ENCODE data around the gene HLA-DPA1. TPM values are rescaled to one million over a fixed set of nuclear protein-coding genes. Genes with fewer than 3 reads are reported as not detected.

The HLA-DPA1 gene
- total and polyA plus RNA-seq, 7 donors, result 29.9 to 210 (median 51.0) TPM

GRCh38 chr6:33024521-33024920 lies 48.9 kb downstream of the HLA-DPA1 start:
- Histone ChIP-seq H3K4me3 (no peak overlapping the region), H3K27me3 (no peaks in the 10 kb centered on the region), H3K4me1 (peaks cover 0 to 5% (median 3%) of the 10 kb centered on the region in 4 donors), H3K36me3 (no peaks in the 10 kb centered on the region), H3K27ac (no peak overlapping the region), H3K9me3 (no peaks in the 10 kb centered on the region)
- intact Hi-C loops (cut with DNase I), result no loop called here
- no peak for DNase-seq
- TF ChIP-seq EP300 (IDR thresholded peaks at IDR 0.05) (no peak), POLR2AphosphoS5 (IDR thresholded peaks at IDR 0.05) (no peak)
- TF ChIP-seq, protein P1, sequence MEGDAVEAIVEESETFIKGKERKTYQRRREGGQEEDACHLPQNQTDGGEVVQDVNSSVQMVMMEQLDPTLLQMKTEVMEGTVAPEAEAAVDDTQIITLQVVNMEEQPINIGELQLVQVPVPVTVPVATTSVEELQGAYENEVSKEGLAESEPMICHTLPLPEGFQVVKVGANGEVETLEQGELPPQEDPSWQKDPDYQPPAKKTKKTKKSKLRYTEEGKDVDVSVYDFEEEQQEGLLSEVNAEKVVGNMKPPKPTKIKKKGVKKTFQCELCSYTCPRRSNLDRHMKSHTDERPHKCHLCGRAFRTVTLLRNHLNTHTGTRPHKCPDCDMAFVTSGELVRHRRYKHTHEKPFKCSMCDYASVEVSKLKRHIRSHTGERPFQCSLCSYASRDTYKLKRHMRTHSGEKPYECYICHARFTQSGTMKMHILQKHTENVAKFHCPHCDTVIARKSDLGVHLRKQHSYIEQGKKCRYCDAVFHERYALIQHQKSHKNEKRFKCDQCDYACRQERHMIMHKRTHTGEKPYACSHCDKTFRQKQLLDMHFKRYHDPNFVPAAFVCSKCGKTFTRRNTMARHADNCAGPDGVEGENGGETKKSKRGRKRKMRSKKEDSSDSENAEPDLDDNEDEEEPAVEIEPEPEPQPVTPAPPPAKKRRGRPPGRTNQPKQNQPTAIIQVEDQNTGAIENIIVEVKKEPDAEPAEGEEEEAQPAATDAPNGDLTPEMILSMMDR (IDR thresholded peaks at IDR 0.05), result no peak

DNA sequence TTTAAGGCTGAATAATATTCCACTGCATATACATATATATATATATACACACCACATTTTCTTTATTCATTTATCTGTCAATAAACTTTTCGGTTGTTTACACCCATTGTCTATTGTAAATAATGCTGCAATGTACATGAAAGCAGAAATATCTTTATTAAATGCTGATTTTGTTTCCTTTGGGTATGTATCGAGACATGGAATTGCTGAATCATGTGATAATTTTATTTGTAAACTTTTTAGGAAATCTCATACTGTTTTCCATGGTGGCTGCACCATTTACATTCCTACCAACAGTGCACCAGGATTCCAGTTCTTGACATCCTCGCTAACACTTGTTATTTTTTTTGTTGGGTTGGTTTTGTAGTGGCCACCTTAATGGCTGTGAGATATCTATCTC lies 49.9 kb downstream of the HLA-DPA1 start:
- DNase-seq, result no peak
- Histone ChIP-seq H3K4me3 (no peak overlapping the region), H3K4me1 (peaks cover 0 to 13% (median 10%) of the 10 kb centered on the region in 4 donors), H3K36me3 (no peaks in the 10 kb centered on the region), H3K9me3 (no peaks in the 10 kb centered on the region), H3K27ac (no peak overlapping the region), H3K27me3 (no peaks in the 10 kb centered on the region)
- 61 to 64% methylated on average over 3 of the region's 3 CpGs for WGBS, 2 donors
- TF ChIP-seq, protein P1 (IDR thresholded peaks at IDR 0.05), result no peak
- no peak for TF ChIP-seq EP300 (IDR thresholded peaks at IDR 0.05)
- TF ChIP-seq POLR2A (IDR thresholded peaks at IDR 0.05), result no peak
- no peak for TF ChIP-seq POLR2AphosphoS5 (IDR thresholded peaks at IDR 0.05)
- intact Hi-C loops (cut with DNase I), result no loop called here

DNA sequence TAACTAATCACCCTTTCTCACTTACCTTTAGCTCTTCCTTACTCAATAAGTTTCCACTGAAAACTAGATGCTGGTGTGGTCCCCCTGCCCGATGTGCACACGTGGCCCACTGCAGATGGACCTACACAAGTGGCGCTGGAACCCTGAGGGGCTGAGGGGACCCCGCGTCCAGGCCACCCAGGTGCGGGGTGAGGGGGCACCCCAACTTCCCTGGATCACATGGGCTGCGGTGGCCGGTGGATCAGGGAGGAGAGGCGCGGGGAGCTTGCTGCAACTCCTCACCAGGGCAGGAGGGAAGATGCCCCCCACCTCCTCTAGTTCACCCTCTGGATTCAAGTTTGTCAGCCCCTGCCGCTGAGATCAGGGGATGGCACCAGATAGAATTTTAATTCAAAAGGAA lies 51.5 kb downstream of the HLA-DPA1 start:
- intact Hi-C loops (cut with DNase I), result no loop called here

GRCh38 chr6:33019372-33019771 lies 54.1 kb downstream of the HLA-DPA1 start:
- Histone ChIP-seq H3K27ac (peak overlapping the region; percentile 69 to 78 (median 73)), H3K36me3 (no peaks in the 10 kb centered on the region), H3K27me3 (peaks cover 0 to 2% (median 0%) of the 10 kb centered on the region in 3 donors), H3K9me3 (no peaks in the 10 kb centered on the region), H3K4me1 (peaks cover 0 to 19% (median 14%) of the 10 kb centered on the region in 4 donors), H3K4me3 (peak overlapping the region in 3 of 4 donors; percentile 13 to 35 (median 16))
- DNase-seq, result no peak
- no peak for TF ChIP-seq POLR2A (IDR thresholded peaks at IDR 0.05)
- no peak for TF ChIP-seq EP300 (IDR thresholded peaks at IDR 0.05)
- TF ChIP-seq, protein P1 (IDR thresholded peaks at IDR 0.05), result no peak
- no peak for TF ChIP-seq POLR2AphosphoS5 (IDR thresholded peaks at IDR 0.05)
- intact Hi-C loops (cut with DNase I), result loop anchor here (5.0 kb wide), 1 partner anchor 143 kb away; no protein-coding TSS in a partner anchor

More for the DNA sequence above, 51.5 kb downstream of the HLA-DPA1 start:
- Histone ChIP-seq H3K9me3 (no peaks in the 10 kb centered on the region), H3K36me3 (no peaks in the 10 kb centered on the region), H3K4me3 (no peak overlapping the region), H3K27ac (no peak overlapping the region), H3K27me3 (no peaks in the 10 kb centered on the region), H3K4me1 (peaks cover 0 to 19% (median 12%) of the 10 kb centered on the region in 4 donors)
- WGBS, 2 donors, result 92 to 97% methylated on average over 11 of the region's 11 CpGs
- TF ChIP-seq POLR2AphosphoS5 (IDR thresholded peaks at IDR 0.05), result no peak
- TF ChIP-seq, protein P1 (IDR thresholded peaks at IDR 0.05), result no peak
- TF ChIP-seq EP300 (IDR thresholded peaks at IDR 0.05), result no peak
- no peak for TF ChIP-seq POLR2A (IDR thresholded peaks at IDR 0.05)
- DNase-seq, result no peak

DNA sequence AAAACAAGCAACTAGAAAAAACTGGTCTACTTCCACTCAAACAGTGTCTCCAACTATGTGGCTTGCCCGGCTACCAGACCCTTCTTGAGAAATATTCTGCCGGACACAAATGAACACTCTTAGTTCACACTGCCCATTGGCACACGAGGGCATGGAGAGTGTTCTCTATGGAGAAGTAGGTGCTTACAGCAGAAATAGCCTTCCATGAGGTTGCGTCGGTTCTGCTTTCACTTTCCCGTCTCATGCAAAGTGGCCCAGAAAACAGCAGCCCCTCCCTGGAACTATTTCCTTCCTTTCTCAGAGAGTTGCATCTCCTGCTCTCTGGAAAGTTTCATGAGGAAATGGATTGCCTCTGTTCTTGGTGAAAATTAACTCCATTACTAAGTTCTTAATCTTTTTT lies 54.5 kb downstream of the HLA-DPA1 start:
- H3K27me3 ChIP-seq, result peaks cover 0 to 7% (median 4%) of the 10 kb centered on the region in 3 donors
- H3K36me3 ChIP-seq, result no peaks in the 10 kb centered on the region
- DNase-seq, result peak; percentile 87
- 2 to 3% methylated on average over 6 of the region's 6 CpGs for WGBS, 2 donors
- no peaks in the 10 kb centered on the region for H3K9me3 ChIP-seq
- H3K27ac ChIP-seq, result peak overlapping the region; percentile 69 to 78 (median 73)
- H3K4me3 ChIP-seq, result peak overlapping the region; percentile 13 to 35 (median 18)
- TF ChIP-seq, protein P1 (IDR thresholded peaks at IDR 0.05), result no peak
- peak in 1 of 4 donors; percentile 62 for TF ChIP-seq POLR2AphosphoS5 (IDR thresholded peaks at IDR 0.05)
- peaks cover 0 to 19% (median 14%) of the 10 kb centered on the region in 4 donors for H3K4me1 ChIP-seq
- intact Hi-C loops (cut with DNase I), result loop anchor here (5.0 kb wide), 1 partner anchor 143 kb away; no protein-coding TSS in a partner anchor

Data from sigmoid colon (tissue), 7 donors.